Activated CD4-positive, alpha-beta T cell treated with anti-CD3 and anti-CD28 coated beads, Interleukin-2, amount 50 U/mL, for 4 hours (primary cell): ENCODE data around the gene ZBED1.
"Not testable (repeated sequence)": the region's sequence is repeated elsewhere in the genome, so short reads cannot be mapped to it uniquely, and the experiment has no call there.

Experiments
- DNase-seq, 2 experiments: peaks; one replicate each; pipeline ENCODE4 v3.0.0-alpha.2; 2020

ZBED1 gene

DNA sequence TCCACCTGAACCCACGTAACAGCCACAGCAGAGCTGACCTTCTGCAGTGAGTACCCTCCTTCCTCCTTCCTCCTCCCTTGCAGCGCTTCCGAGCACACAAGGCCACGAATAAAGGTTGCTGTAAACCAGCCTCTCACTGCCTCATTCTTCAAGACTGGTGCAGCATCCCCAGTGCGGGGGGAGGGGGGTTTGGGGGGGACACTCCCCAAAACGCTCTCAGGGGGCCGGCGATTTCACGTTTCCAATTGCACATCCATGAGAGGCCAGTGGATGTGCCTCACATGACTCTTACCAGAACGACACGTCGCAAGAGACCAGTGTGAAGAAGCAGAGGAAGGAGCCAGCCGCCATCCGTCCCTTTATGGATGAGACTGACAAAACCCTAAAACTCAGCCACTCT is 5.2 kb downstream of the ZBED1 start:
- DNase-seq: no peak

GRCh38 chrX:2492531-2493218 is 8.1 kb downstream of the ZBED1 start:
- no peak for DNase-seq

DNA sequence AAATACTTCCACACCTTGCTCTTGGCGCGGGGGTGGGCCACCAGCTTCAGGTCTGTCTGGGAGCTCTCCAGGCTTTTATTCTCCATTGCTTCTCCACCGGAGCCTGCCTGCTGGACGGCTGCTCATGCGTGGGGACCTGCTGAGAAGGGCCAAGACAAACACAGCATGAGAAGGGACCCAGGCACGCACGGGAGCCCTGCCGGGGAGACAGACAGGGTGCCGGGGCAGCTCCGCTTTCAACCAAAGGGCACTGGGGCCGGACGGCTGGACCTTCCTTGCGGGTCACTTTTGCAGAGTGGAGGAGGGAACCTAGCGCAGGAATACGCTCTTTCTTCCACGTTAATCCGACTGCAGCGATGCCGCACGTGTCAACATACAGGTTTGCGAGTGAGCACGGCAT is 10.1 kb downstream of the ZBED1 start:
- no peak for DNase-seq

DNA sequence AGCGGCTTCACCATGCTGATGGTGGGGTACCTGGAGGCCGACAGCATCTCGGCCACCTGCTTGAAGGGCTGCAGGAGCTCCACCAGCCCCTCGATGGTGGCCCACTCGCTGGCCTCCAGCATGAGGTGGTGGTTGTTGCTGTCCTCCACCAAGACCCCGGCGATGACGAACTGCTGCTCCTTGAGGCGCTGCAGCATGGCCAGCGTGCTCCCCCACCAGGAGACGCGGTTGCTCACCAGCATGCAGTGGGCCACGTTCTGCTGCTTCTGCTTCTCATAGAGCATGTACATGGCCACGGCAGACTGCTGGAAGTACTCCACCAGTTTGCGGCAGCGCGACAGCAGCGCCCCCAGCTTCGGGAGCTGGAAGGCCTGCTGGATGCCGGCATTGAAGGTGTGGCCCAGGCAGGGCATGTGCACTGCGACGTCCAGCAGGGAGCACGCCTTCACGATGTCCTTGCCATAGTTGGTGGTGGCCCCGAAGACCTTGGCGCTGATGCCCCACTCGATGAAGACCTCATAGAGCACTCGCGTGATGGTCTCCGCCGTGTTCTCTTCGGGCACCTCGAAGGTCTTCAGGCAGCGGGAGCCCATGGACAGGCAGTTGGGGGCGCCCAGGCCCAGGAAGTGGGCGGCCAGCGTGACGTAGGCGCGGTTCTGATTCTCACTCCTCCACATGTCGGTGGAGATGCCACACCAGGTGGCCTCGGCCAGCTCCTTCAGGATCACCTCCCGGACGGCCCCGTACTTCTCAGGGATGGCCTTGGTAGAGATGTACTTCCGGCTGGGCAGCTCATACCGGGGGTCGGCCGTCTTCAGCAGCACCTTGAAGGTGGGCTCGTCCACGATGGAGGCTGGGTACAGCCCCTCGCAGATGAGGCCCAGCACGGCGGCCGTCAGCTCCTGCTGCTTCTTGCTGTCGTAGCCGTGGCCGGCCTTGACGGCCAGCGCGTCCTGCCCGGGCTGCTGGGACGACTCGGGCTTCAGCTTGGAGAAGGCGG is 11.0 kb downstream of the ZBED1 start:
- no peak for DNase-seq

GRCh38 chrX:2488621-2489285 is 12.0 kb downstream of the ZBED1 start:
- DNase-seq: no peak

DNA sequence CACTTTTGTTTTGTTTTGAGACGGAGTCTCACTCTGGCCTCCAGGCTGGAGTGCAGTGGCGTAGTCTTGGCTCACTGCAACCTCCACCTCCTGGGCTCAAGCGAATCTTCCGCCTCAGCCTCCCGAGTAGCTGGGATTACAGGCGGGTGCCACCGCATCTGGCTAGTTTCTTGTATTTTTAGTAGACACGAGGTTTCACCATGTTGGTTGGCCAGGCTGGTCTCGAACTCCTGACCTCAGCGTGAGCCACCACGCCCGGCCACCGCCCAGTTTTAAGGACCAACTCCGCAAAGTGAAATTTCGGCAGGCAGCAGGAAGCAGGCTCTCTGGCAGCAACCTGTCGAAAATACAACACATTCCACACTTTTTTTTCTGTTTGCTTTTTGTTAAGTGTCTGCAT is 13.4 kb downstream of the ZBED1 start:
- no peak for DNase-seq

- DNase-seq: no peak
Measured at GRCh38 chrX:2486476-2487133, 14.2 kb downstream of the ZBED1 start.

GRCh38 chrX:2485789-2486345 is 14.9 kb downstream of the ZBED1 start:
- DNase-seq: no peak

GRCh38 chrX:2484721-2485648 is 15.8 kb downstream of the ZBED1 start:
- no peak for DNase-seq

- DNase-seq: no peak
Measured at GRCh38 chrX:2484256-2484655, 16.5 kb downstream of the ZBED1 start.

- no peak for DNase-seq
Measured at GRCh38 chrX:2483398-2484060, 17.2 kb downstream of the ZBED1 start.

DNA sequence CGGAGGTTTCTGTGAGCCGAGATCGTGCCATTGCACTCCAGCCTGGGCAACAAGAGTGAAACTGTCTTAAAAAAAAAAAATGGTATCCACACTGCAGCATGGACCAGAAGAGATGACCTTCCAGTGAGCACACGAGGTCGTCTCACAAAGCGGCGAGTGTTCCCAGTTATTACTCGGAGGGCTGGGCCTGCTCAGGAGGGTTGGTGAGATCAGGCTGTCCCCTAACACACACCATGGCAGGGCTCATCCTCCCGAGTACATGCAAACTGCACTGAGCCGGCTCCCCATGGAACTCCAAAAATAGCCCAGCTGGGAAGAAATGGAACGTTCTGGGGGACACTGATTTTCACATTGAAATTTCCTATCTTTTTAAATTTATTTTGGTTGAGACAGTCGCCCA is 19.2 kb downstream of the ZBED1 start:
- not testable (repeated sequence) for DNase-seq

DNA sequence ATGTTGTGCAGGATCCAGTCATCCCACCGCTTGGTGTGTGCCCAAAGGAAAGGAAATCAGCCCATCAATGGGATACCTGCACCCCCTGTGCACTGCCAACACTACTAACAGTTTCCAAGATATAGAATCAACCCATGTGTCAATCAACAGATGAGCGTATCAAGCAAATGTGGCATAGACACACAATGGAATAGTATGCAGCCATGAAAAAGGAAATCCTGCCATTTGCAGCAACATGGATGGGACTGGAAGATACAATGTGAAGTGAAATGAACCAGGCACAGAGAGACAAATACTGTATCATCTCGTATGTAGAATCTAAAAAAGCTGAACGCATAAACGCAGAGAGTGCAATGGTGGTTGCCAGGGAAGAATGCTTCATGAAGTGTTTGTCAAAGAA is 20.8 kb downstream of the ZBED1 start:
- DNase-seq: not testable (repeated sequence)

- DNase-seq: no peak
Measured at GRCh38 chrX:2479420-2479780, 21.4 kb downstream of the ZBED1 start.

- DNase-seq: no peak
Measured at GRCh38 chrX:2478546-2479419, 22.0 kb downstream of the ZBED1 start.

DNA sequence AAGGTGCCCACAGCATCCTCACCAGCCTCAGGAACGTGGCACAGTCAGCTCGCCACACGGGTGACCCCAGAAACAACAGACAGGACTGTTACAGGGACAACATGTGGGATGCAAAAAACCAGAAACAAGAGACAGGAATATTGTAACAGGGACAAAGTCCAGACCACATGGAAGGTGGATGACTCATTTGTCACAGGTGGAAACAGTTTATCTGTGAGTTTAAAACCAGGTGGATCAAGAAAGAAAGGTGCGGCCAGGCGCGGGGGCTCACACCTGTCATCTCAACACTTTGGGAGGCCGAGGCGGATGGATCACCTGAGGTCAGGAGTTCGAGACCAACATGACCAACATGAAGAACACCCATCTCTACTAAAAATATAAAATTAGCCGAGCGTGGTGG is 23.5 kb downstream of the ZBED1 start:
- DNase-seq: not testable (repeated sequence)

- no peak for DNase-seq
Measured at GRCh38 chrX:2474963-2475726, 25.6 kb downstream of the ZBED1 start.

GRCh38 chrX:2474280-2474962 is 26.4 kb downstream of the ZBED1 start:
- DNase-seq: no peak
